ENCODE data around the gene CFC1. TPM values are rescaled to one million over a fixed set of nuclear protein-coding genes. Genes with fewer than 3 reads are reported as not detected.
A peak's percentile ranks its signal among the peaks of the same experiment; 100 is the strongest.
"Not testable (repeated sequence)": the region's sequence is repeated elsewhere in the genome, so short reads cannot be mapped to it uniquely, and the experiment has no call there.

The CFC1 gene
- polyA plus RNA-seq (2013, experiment 1 of 2; ENCODE audit: insufficient read length), result not detected
- polyA plus RNA-seq (2013, experiment 2 of 2; ENCODE audit: insufficient read length), result not detected

GRCh38 chr2:130599393-130599792, at the start of gene CFC1:
CFC1 (minus strand) TSS chr2:130599575; CDS start chr2:130599287, 288 bp downstream.
- not testable (repeated sequence) for DNase-seq

- peak; percentile 0 for DNase-seq
Observed at GRCh38 chr2:130641688-130642087, 42.3 kb upstream of the CFC1 start.

- not testable (repeated sequence) for DNase-seq
Observed at GRCh38 chr2:130638973-130639372, 39.6 kb upstream of the CFC1 start.

DNA sequence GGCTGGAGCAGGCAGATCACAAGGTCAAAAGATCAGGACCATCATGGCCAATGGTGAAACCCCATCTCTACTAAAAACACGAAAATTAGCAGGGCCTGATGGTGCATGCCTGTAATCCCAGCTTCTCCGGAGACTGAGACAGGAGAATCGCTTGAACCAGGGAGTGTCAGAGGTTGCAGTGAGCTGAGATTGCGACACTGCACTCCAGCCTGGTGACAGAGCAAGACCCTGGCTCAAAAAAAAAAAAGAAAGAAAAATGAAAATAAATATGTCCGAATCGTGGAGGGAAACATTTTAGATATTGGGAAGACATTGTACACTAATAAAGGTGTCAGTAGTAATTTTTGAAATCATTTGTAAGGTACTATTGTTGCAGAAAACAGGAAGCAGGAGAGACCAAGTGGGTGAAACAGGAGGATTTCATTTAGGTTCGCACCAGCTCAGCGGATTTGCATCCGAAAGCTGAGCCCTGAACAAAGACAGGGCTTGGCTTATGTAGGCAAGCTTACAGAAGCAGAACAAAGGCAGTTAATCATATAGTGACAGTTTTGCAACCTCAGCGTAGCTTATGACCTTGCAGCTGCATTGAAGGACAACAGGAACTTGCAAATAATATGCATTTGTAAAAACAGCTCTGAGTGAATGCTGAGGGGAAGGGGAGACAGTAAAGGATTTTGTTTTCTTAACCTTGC, 29.6 kb upstream of the CFC1 start:
- DNase-seq, result not testable (repeated sequence)

DNA sequence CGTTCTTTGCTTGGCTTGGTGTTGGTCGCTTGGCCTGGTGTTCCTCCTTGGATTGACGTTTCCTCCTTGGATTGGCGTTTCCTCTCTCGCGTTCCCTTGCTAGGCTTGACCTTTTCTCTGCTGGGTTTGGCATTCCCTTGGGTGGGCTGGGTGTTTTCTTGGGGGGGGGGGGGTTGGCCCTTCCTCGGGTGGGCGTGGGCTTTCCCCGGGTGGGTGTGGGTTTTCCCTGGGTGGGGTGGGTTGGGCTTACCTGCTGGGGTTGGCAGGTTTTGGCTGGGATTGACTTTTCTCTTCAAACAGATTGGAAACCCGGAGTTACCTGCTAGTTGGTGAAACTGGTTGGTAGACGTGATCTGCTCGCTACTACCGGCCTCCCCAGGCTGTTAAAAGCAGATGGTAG, 11.8 kb upstream of the CFC1 start, which contains the start of gene POTEJ:
Gene POTEJ, plus strand, starts transcription at position 301 of the 400 bp plus-strand sequence. Its CDS starts 93 bp downstream, at position 394.
- not testable (repeated sequence) for DNase-seq

DNA sequence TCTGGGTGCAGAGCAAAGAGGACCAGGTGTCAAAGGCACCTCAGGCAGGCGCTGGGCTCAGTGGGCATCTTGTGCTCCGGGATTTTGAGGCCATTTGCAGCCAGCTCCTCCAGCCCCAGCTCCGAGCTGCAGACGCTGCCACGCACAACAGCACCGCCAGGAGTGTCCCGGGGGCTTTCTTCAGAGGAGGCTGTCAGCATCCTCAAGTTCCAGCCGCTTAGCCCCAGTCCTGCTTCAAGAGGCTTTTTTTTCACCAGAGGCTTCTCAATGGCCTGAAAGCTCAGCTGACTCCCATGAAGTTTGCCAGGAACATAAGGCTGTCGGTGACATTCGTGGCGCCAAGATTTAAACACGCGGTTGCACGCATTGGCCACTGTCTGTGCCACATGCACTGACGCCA, 11.1 kb upstream of the CFC1 start:
- not testable (repeated sequence) for DNase-seq

DNA sequence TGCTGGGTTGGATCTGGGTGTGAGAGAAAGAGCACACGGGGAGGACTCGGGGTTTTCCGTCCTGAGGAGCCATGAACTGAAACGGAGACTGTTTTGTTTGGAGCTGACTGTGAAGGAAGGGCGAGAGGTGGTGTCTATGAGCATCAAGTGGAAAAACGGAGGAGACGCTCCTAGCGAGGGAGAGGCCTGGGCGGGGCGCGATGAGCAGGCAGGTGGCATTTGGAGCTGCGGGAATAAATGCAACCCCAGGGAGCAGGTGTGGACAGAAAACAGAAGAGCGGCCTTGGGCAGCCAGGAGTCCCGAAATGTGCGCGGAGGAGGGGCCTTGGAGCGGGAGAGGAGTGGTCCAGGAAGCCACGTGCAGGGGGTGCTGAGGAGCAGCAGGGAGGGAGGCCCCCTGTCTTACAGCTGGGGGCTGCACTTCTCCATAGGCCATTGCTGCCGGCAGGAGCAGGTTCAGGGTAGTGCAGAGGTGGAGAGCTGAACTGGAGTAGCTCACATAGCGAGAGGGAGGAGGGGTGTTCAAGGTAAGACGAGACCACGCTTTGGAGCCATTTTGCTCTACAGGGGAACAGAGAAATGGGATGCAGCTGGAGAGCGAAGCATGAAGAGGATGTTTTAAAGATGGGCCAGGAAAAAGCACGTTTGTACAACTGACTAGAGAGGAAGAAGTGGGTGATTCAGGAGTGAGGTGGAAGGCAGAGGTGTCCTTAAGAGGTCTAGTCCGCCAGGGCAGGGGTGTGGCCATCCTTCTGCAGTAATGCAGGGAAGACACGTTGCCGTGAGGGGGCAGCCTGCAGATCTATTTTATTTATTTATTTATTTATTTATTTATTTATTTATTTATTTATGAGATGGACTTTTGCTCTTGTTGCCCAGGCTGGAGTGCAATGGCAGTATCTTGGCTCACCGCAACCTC, 9.9 kb upstream of the CFC1 start:
- DNase-seq, result not testable (repeated sequence)

GRCh38 chr2:130608276-130609001, 9.1 kb upstream of the CFC1 start:
- DNase-seq, result not testable (repeated sequence)

DNA sequence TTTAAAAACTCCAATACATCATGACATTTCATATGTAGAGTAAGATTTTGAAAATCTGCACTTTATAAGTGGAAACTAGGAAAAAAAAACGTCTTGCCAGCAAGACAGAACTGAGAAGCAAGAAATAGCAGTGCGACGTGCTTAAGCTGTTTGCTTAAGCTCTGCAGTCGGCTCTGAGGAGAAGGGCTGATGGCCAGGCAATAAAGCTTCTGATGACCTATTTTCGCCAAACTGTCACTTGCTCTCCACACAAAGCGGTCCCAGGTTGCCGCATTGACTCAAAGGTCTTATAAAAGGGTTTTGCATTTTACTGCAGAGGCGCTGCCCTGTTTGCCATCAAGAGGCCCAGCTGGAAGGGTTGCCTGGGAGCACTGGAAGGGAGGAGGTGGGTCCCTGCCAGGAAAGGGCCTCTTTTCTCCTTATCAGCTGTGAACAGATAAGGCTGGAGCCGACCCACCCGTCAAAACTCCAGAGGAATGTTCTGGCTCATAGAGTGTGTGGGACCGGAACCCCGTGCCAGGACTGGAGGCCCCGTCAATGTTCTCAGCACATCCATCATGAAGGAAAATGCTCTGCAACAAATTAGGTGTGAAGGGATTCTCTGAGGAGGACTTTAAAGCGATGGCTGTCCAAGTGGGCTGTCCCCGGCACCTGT, 2.4 kb upstream of the CFC1 start:
- DNase-seq, result not testable (repeated sequence)

DNA sequence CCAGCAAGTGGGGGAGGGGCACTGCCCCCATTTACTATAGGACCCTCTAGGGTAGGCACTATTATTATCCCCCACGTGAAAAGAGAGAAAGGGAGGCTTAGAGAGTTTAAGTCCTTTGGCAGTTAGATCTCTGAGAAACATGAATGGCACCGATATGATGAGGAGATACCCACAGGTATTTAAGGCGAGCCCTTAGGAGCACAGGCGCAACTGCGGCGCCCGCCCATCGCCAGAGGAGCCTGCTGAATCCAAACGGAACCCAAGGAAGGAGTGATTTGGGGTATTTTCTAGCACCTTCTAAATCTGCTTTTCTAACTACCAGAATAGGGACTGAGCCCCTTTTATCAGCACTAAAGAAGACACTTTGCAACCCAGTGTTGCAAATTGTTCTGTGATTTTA, 551 bp upstream of the CFC1 start:
- not testable (repeated sequence) for DNase-seq

- not testable (repeated sequence) for DNase-seq
Observed at GRCh38 chr2:130598463-130598862, 912 bp downstream of the CFC1 start.

DNA sequence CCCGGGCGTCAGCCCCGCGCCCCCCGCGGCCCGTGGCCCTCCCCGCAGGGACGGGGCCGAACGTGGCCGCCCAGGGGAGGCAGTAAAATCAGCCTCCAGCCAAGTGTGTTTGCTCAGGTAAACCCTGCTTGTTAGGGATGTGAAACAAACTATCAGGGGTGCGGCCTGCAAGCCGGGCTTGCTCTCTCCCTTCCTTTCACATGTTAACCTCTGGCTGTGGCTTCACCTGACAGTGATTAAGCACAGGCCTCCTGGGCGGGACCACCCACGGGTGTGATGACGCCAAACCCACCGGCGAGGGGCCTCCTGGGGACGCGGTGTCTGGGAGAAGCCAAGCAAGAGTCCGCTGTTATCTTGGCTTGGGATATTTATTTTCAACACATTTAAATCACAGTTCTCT, 1.4 kb downstream of the CFC1 start:
- not testable (repeated sequence) for DNase-seq

- DNase-seq, result not testable (repeated sequence)
Observed at GRCh38 chr2:130596757-130597156, 2.6 kb downstream of the CFC1 start.

DNA sequence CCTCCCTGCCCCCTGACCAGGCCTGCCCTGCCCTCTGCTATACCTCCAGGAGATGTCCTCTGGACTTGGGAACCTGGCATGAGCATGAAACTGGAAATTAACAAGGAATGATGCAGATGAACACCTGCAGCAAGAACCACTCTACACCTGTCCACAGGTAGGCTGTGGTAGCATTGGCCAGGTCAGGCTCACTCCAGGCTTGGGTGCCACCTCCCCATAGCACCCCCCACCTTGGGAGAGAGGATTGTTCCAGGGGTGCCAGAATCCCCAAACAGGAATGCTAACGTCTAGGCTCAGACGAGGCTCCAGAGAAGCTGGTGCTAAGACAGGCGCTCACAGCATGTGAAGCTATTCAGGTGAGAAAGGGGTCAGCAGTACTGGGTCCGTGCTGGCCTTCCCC, 5.4 kb downstream of the CFC1 start:
- DNase-seq, result not testable (repeated sequence)

DNA sequence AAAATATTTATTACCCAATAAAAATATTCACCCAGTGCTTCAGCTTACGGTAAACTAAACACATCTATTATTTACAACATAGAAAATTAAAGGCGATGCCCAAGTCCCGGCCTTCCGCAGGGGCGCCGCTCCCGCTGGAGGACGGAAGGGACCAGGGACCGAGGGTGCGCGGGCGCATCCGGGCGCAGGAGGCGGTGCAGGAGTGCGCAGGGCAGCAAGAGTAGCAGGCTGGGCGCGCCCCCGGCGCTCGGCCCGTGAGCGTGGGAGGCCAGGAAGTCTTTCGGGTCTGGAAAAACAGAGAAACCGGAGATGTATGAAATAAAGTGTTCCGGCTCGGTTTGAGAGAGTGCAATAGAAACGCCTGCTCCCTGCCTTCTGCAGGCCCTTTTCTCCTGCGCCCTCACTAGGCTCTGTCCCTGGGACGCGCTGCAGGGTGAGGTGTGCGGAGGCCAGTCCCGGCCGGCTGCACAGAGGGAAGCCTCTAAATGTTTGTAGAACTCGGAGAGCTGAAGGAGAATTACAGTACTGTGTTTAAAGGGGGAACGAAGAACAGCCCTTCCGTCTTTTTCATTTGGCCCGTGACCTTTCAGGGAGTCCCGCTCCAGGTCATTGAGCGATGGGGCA, 6.5 kb downstream of the CFC1 start:
- not testable (repeated sequence) for DNase-seq

DNA sequence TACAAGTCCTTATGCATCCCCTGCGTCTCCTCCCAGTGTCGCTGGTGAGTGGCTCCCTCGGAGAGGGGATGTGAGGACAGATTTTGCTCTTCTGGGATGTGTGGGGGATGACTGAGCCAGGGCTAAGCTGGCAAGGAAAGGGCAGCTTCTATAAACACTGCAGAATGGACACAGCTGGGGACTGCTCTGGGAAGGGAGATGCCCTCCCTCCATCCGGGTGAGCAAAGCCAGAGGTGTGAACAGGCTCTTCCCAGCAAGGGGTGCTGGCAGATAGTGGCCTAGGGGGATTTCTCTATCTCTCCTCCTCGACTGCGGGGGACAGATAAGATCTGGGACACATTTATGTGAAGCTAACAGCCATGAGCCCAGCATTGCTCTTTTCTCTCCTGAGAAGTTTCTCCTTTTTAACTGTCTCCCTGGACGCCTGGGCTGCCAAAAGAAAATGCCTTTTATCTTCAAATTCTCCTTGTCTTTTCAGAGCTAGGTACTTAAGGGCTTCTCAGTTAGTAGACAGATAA, 8.5 kb downstream of the CFC1 start:
- DNase-seq, result not testable (repeated sequence)

DNA sequence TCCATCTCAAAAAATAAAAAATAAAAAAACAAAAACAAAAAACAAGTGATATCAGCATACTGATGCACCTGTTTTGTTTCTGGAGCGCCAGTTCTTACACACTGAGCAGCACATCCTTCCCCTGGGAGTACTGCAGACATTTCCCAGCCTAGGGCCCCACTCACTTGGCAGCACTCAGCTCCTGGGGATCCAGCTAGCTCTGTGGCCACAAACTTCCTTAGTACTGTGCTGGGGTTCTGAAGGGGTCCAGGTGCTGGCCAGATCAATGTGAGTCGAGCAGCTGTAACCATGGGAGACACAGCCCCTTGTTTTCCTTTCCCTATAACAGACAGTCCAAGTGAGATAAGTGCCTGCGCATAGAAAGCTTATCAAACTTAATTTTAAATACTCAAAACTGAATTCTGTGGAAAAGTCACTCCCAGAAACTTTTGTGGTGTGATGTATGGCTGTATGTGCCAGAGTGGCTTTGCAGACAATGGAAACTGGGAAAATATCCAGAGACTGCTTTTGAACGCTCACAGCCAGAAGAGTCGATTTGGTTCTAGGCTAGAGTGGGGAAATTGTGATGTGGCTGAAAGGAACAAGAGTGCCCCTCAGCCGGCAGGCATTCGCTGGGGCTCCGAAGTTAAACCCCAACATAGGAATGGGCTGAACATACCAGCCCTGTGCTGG, 9.1 kb downstream of the CFC1 start:
- DNase-seq, result not testable (repeated sequence)

GRCh38 chr2:130588688-130589458, 10.5 kb downstream of the CFC1 start:
- not testable (repeated sequence) for DNase-seq

GRCh38 chr2:130584726-130585125, 14.6 kb downstream of the CFC1 start:
- not testable (repeated sequence) for DNase-seq

GRCh38 chr2:130583582-130583981, 15.8 kb downstream of the CFC1 start:
- DNase-seq, result not testable (repeated sequence)
